GM21423 (cell line): ENCODE measurements around the gene SLIT3.

Source experiments
- ATAC-seq: cut with Tn5 transposase; IDR thresholded peaks from one replicate; pipeline ENCODE4 v1.9.1; 2021; ENCODE audit warnings: mild to moderate bottlenecking, moderate library complexity; ENCODE audit not compliant: unreplicated experiment

The SLIT3 gene

DNA sequence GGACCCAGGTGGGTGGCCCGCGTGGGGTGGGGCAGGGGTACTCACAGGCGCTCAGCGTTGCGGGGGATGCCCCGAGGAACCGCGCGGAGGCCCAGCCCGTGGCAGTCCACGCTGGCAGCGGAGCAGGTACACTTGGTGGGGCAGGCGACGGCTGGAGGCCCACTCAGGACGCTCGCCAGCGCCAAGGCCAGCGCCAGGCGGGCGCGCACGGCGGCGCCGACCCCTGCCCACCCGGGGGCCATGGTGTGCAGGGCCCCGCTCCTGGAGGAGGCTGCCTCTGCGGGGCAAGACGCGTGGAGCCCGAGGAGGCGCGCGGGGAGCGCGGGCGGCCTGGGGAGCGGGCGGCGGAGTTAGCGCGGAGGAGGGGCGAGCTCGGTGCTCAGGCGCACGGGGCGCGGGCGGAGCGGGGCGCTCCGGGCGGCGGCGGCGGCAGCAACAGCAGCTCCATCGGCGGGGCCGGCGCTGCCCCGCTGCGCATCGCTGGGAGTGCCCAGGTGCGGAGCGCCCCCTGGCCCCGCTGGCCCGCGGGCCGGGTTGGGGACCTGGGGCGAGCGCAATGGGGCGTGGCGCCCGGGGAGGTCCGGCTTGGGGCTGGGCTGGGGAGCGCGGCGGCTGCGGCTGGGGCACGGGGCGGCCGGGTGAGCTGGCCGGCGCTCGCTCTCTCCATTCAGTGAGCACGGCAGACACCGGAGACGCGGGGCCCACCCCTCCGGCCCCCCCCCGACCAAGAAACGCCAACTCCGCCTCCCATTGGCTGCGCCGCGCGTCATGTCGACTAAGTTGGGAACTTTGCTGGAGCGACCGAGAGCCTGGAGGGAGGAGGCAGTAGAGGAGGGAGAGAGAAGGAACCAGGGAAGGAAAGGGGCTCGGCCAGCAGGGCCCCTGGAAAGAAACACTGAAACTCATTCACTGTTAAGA, at the start of gene SLIT3:
Gene SLIT3, minus strand, starts transcription at position 672 of the 918 bp plus-strand sequence. Its CDS starts 430 bp downstream, at position 242.
- ATAC-seq: no peak

DNA sequence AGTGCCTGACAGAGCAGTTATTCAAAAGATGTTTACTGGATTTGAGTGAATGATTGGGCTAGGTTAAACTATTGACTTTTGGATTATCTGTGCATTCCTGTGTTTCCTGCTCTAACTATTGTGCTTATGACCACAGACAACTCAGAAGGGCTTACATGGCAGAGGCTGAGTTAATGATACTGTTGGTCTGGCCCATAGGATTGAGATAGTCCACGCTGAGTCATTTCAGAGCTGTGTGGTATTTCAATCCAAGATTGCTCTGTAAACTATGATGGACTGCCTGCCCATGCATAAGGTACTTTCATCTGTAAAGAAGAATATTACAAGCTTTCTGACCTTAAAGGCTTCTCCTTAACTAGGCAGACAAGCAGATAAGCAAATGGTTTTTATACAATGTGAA, 49.1 kb upstream of the SLIT3 start:
- no peak for ATAC-seq

DNA sequence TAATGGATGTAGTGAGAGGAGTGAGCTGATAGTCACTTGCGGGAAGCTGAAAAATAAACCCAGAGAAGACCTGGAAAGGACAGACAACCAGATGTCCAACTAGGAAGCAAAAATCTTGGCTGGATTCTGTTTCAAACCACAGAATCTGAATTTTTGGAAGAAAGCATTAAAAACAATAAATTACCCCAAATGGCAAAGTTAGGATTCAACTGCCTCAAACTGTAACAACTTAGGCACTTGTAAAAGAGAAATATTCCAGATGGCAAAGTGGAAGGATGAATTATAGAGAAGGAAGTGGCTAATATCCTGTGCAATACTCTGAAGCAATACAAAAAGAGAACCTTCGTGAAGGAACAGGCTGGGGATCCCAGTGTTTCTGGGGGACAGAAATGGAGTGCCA, 46.8 kb upstream of the SLIT3 start:
- no peak for ATAC-seq

DNA sequence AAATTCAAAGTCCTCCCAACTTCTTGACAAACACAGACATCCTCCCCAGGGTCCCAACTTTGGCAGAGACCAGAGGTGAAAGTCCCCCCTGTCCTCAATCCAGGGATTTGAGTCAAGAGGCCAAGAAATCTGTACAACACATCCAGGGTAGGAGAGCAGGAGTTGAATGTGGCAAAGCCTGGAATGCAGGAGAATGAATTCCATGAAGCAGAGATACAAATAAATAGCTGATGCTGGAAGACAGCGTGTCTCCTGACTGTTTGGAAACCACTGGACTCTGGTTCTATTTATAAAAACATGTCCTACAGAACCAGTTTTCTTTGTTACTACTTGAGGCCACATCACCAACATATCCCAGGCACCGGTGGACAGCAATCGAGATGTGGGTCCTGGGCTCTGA, 43.7 kb upstream of the SLIT3 start:
- ATAC-seq: no peak

DNA sequence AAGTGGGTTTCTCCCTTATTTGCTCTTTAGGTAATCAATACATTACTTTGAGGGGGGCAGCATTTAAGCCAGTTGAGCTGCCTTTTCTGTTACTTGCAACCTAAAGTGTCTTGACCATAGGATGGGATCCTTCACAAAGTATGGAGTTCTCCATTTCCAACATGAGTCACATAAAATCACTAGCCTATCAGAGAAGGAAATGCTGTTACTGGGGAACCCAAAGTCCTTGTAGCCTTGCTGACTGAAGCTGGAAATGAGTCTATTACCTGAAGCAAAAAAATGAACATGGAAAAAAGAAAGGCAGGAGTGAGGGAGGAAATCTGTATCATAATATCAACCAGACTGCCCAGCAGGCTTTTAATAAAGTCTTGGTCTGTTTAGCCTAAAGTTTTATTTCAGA, 42.8 kb upstream of the SLIT3 start:
- no peak for ATAC-seq

DNA sequence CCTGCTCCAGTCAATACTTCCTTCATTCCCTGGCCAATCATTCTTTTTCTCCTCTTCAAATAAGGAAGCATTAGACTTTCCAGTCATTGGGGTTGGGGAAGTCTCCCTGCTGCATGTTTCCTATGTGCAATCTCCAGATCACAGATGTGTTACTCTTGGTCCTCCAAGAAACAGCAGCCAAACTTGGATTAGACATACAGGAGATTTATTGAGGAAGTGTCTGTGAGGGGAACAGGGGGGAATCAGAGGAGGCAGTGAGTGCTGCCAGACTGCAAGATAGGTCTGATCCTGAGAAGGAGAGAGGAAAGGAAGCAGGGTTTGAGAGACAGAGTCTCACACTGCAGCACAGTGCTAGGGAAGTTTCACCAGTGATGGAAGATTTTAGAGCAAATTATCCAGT, 40.6 kb upstream of the SLIT3 start:
- no peak for ATAC-seq

DNA sequence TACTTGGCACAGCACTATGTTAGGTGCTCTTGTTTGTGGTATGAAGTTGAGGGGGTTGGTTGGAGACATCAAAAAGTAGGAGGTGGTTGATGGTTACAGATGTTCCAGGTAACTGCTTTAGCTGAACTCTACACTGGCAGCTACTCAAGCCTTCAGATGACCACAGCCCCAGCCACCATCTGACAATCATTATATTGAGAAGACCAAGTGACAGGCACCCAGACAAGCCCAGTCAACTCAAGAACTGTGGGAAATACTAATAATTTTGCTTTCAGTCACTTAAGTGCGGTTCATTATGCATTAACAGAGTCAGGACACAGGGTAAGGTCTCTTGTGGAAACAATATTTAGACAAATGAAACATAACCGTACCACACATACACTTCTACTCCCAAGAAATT, 38.9 kb upstream of the SLIT3 start:
- peak; percentile 86 for ATAC-seq

DNA sequence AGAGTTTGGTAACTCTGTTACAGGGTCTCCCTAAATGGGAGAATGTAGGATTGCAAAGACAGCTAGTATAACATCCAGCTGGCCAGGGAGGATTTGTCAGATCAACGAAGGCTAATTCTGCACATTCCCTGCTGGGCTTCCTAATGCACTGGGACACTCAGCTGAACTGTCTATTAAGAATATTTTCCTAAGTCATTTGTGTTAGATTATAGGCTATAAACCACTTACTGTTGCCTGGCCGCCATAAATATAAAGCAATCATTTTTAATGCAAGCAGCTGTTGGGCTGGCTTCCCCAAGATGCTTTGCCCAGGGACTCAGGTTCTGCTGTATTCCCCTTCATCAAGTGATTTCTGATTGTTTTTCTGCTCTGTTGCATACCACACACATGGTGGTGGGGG, 35.3 kb upstream of the SLIT3 start:
- no peak for ATAC-seq

DNA sequence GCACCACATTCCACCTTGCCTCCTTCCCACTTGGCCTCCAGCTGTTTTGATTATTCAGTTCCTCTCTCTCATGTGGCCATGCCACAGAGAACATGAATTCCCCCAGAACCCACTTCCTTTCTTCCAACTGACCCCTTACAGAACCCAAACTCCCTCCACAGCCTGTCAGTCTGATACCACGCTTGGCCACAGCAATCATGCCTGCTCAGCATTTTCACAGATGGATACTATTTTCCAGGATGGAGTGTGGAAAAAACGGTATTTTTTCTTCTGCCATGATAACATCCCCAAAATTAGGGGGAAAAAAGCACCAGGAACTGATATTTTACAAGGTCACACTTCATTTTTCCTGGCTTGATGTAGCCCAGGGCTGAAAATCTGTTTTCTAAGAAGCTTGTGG, 34.9 kb upstream of the SLIT3 start:
- ATAC-seq: no peak

DNA sequence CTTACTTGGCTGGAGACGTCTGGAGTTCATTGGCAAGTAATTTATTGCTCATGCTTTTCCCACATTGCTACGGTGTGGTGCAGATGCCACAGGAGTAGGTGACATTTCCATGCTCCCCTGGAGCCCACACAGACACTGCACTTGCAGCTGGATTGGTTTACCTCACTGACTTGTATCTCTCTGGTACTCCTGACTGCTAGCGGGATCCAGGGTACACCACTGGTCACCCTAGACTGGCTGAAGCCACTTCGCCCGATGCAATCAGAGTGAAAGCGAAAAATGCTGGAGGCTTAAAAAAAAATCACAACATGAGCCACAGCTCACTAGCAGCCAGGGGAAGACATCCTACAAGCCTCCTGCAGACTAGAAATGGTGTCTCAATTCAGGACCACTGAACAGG, 32.6 kb upstream of the SLIT3 start:
- ATAC-seq: no peak

DNA sequence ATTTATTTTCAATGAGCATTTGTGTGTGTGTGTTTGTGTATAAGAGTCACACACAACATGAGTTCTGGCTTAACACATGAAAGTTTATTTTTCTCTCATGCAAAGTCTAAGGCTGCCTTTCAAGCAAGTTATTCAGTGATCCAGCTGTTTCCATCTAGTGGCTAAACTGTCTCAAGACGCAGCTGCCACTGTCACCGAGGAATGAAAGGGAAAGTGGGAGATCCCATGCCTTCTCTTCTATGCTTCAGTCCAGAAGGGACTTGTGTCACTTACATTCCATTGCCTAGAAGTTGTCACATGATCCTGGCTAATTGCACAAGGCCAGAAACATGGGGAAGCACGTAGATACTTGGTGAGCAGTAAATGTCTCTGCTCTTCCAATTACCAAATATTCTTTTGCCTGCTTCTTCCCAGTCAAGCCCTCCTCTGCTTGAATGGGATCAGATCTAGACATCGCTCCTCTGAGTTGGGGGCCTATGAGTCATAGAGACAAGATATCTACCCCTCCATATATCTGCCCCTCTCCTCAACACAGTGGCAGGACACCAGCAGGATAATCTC, 30.4 kb upstream of the SLIT3 start:
- ATAC-seq: no peak

DNA sequence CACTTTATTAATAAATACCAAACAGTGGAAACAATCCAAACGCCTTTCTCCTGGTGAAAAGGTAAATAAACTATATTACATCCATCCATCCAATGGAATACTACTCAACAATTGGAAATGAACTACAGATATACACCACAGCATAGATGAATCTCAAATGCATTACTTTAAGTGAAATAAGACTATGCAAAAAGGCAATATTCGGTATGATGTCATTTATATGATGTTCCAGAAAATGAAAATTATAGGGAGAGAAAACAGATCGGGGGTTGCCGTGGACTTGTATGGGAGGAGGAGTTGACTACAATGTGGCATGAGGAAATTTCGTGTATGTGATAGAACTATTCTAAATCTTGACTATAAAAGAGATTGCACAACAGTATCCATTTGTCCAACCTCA, 27.5 kb upstream of the SLIT3 start:
- ATAC-seq: no peak

DNA sequence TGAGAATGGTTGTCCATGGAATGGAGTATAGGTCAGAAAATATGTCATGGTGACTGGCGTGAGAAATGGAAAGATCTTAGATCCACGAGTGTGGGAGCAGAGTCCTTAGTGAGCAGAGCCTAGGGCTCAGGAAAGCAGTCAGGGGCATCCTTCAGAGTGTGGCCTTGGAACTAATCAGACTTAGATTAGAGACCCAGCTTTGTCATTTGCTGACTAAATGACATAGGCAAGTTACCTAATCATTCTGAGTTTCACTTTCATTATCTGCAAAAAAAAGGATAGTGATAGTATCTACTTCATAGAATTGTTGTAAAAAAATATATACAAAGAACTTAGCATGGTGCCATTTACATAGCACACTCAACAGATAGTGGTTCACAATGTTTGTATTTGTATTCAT, 24.3 kb upstream of the SLIT3 start:
- ATAC-seq: no peak

DNA sequence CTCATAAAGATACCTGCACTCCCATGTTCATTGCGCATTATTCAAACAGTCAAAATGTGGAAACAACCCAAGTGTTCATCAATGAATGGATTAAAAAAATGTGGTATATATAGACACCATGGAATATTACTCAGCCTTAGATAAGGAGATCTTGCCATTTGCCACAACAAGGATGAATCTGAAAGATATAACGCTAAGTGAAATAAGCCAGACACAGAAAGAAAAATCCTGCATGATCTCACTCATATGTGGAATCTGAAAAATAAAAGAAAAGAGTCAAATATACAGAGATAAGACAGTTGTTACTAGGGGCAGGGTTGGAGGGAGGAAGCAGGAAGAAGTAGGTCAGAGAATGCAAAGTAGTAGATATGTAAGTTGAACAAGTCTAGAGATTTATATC, 17.6 kb upstream of the SLIT3 start:
- no peak for ATAC-seq

DNA sequence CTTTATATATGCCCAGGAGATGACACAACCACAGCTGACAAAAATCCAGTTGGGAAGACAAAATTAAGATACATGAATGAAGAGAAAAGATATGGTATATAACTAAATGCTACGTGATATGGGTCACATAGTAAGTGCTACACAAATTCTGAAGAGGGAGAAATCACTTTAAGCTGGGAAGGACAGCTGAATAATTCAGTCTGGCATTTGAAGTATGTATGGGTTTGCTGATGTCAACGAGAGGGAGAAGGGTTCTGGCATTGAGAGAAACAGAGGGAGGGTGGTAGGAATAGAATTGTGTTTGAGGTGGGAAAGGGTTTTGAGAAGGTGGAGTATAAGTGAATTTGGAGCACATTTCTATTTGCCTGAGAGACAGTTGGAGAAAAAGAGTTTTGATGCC, 6.7 kb upstream of the SLIT3 start:
- no peak for ATAC-seq

DNA sequence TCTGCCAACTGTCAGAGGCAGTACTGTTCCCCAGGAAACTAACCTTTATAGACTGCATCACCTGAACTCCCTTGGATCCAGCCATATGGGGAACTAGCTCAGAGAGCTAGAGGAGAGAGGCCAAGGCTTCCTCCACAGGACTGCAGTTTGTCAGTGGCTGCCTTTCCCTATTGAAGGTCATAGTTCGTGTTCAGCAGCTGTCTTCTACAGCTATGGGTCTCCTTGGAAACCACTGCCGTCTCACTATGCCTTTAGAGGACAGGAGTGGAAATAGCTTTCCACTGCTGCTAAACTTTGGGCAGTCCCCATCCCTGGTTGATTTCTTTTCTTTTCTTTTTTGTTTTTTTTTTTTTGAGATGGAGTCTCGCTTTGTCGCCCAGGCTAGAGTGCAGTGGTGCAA, 4.4 kb upstream of the SLIT3 start:
- ATAC-seq: no peak

DNA sequence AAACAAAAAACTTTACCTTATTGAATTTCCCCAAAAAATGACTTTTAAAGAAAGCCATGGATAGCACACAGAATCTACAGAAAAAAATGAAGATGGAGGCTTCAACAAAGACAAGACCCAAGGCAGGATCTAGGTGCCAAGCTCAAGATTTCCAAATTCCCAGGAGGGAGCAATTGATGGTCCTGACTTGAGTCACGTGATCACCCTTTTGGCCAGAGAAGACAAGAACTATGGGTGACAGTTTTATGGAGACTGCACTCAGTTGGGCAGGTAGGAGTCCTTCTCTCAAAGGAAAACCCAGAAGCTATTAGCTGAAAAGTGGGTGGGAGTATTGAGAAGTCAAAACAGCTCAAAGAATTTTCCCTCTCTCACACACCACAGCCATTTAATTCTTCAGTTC, 3.2 kb upstream of the SLIT3 start:
- no peak for ATAC-seq

DNA sequence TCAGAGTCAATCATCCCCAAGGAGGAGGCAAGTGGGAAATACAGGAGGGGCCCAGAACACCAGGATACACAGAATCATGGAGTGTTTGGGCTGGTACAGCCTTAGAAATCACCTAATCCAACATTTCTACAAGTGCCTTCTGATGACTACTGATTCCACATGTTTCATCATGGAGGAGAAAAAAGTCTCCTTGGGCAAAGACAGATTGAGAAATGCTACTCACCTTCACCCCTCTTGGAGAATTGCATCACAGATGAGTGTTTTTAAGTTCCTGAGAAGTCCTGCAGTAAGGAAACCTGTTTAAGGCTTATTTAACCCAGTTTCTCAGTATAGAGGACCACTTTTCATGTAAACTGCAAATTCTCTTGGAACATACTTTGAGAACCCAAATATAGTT, 2.2 kb upstream of the SLIT3 start:
- ATAC-seq: no peak

DNA sequence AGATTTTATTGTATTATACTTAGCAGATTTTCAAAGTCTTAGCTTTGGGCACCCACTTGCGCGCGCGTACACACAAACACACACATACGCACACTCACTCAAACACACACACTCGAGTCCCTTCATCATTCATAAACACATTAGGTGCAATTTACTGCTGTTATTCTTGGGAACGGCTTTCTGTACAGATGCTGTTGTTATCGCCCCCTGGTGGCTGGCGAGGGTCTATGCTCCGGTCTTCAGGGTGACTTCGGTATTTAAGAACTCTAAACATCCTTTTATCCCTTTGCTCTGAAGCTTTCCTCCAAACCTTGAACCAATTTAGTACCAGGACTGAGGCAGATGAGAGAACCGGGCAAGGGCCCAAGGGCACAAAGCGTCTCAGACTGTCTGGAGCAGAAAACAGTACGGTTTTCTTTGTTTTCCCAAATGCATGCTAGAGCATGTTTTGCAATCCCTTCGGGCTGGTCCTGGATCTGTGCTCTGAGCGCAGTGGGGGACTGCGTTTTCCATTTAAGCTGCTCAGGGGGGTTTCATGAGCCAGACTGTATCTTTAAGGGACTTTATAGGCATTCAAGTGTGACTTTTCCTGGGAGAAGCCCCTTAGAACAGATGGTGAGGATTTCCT, 1.7 kb upstream of the SLIT3 start:
- ATAC-seq: peak; percentile 77

DNA sequence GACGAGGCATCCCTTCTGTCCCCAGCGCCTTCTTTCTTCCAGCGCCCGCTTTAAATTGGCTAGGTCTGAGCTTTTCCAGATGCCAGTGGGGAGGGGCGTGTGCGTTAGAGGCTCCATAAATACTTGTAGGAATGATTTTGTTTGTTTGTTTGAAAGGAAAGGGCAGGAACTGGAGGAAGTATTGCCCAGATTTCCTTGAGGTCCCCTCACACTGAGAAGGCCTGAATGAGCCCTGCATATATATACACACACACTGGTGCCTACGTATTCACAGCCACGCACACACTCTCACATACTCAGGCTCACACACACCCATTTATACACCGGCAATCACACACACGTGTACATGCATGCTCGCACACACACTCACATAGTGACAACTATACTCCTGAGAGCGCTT, 1.0 kb upstream of the SLIT3 start:
- no peak for ATAC-seq

DNA sequence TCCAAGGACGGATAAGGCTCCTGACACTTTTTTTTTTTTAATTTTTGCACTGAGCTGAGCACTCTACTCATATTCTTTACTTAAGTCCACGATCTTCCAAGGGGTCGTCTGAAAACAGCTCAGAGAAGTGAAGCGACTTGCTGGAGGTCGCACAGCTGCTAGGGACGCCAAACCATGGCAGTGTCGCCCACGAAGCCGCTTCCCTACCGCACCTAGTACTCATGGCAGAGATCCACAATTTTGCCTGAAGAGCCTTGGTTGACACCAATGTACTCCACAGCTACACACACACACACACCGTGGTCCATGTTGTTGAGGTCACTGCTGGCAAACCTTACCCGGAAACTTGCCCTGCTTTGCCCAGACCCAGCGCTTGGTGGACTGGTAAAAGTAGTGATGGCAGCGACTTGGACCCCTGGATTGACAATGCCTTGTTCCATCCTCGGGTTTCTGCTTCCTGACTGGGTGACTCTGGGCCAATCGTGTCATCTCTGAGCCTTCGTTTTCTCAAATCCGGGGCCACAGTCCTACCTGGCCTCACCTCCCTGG, 521 bp upstream of the SLIT3 start:
- no peak for ATAC-seq
